Neuronal stem cell (in vitro differentiated cells): ENCODE results near the gene SSTR5.

ENCODE experiments used
- DNase-seq: peaks from one replicate; pipeline ENCODE4 v3.0.0-alpha.2; 2013; ENCODE audit warnings: low spot score
- H2AFZ ChIP-seq: one replicate; pipeline ENCODE4 v1.6.1; 2013; ENCODE audit warnings: mild to moderate bottlenecking, low read length, inconsistent platforms
- H2AK5ac ChIP-seq: 2 replicates; pipeline ENCODE4 v1.6.1; 2013; ENCODE audit warnings: low read depth, mild to moderate bottlenecking, inconsistent platforms, low read length, moderate library complexity, mixed read lengths
- H2BK120ac ChIP-seq: 2 replicates; pipeline ENCODE4 v1.6.1; 2013; ENCODE audit warnings: low read depth, mild to moderate bottlenecking, inconsistent platforms, low read length, moderate library complexity, mixed read lengths
- H2BK12ac ChIP-seq: one replicate; pipeline ENCODE4 v1.6.1; 2013; ENCODE audit warnings: low read length, inconsistent platforms
- H2BK15ac ChIP-seq: 2 replicates; pipeline ENCODE4 v1.6.1; 2013; ENCODE audit warnings: mild to moderate bottlenecking, low read length, inconsistent platforms, mixed read lengths
- H2BK5ac ChIP-seq: one replicate; pipeline ENCODE4 v1.6.1; 2013; ENCODE audit warnings: inconsistent platforms, mild to moderate bottlenecking, low read length, moderate library complexity
- H3K14ac ChIP-seq: one replicate; pipeline ENCODE4 v1.6.1; 2013; ENCODE audit warnings: low read length, inconsistent platforms
- H3K18ac ChIP-seq: 2 replicates; pipeline ENCODE4 v1.6.1; 2013; ENCODE audit warnings: low read length, inconsistent platforms
- H3K23ac ChIP-seq: 2 replicates; pipeline ENCODE4 v1.6.1; 2013; ENCODE audit warnings: low read depth, mild to moderate bottlenecking, mixed read lengths, low read length, inconsistent platforms; ENCODE audit not compliant: poor library complexity
- H3K27ac ChIP-seq: replicated peaks from 3 replicates; pipeline ENCODE4 v1.5.1; 2013; ENCODE audit warnings: low read length, inconsistent platforms
- H3K27me3 ChIP-seq, 3 experiments: 2 replicates each; pipeline ENCODE4 v1.6.1; 2013; ENCODE audit warnings: low read length in 3 of 3, mild to moderate bottlenecking in 2 of 3, inconsistent platforms in 1 of 3, low read depth in 1 of 3, mixed read lengths in 1 of 3, moderate library complexity in 1 of 3; ENCODE audit not compliant: control insufficient read depth in 3 of 3, insufficient read depth in 3 of 3
- H3K36me3 ChIP-seq, 2 donors: replicated peaks in 1 of 2; 2 replicates each; pipeline ENCODE4 v1.6.1; 2013; ENCODE audit warnings: low read length in 2 of 2; ENCODE audit not compliant: control insufficient read depth in 2 of 2, insufficient read depth in 2 of 2
- H3K4ac ChIP-seq: 2 replicates; pipeline ENCODE4 v1.6.1; 2013; ENCODE audit warnings: inconsistent platforms, mild to moderate bottlenecking, low read length, moderate library complexity
- H3K4me1 ChIP-seq, 2 donors: 1 replicate in 1 of 2; 2 replicates in 1 of 2; pipeline ENCODE4 v1.6.1; 2013; ENCODE audit warnings: low read length in 2 of 2, low read depth in 1 of 2; ENCODE audit not compliant: control insufficient read depth in 2 of 2, insufficient read depth in 1 of 2
- H3K4me2 ChIP-seq: one replicate; pipeline ENCODE4 v1.6.1; 2013; ENCODE audit warnings: mild to moderate bottlenecking, low read length, inconsistent platforms; ENCODE audit not compliant: insufficient read depth, poor library complexity, severe bottlenecking
- H3K4me3 ChIP-seq, 2 donors: 2 replicates each; pipeline ENCODE4 v1.5.1; 2013; ENCODE audit warnings: low read length in 2 of 2, mild to moderate bottlenecking in 2 of 2, inconsistent platforms in 1 of 2, moderate library complexity in 1 of 2
- H3K79me1 ChIP-seq: one replicate; pipeline ENCODE4 v1.6.1; 2013; ENCODE audit warnings: low read depth, mild to moderate bottlenecking, inconsistent platforms, low read length, moderate library complexity
- H3K9ac ChIP-seq: one replicate; pipeline ENCODE4 v1.6.1; 2013; ENCODE audit warnings: mild to moderate bottlenecking, low read depth, low read length, inconsistent platforms; ENCODE audit not compliant: poor library complexity
- H3K9me3 ChIP-seq, 2 donors: replicated peaks in 1 of 2; 2 replicates each; pipeline versions ENCODE3 to v1.6.1; 2013; ENCODE audit warnings: low read length in 2 of 2, mild to moderate bottlenecking in 2 of 2, inconsistent platforms in 1 of 2, low read depth in 1 of 2, mixed read lengths in 1 of 2, moderate library complexity in 1 of 2; ENCODE audit not compliant: control insufficient read depth in 2 of 2, insufficient read depth in 1 of 2
- H4K8ac ChIP-seq: one replicate; pipeline ENCODE4 v1.6.1; 2013; ENCODE audit warnings: low read depth, mild to moderate bottlenecking, inconsistent platforms, low read length, moderate library complexity
- H4K91ac ChIP-seq: one replicate; pipeline ENCODE4 v1.6.1; 2013; ENCODE audit warnings: low read length, low read depth, mild to moderate bottlenecking, inconsistent platforms; ENCODE audit not compliant: poor library complexity
- WGBS, 2 donors: extraction: QIAGEN DNeasy Blood & Tissue Kit; methylation state at CpG; one replicate each; pipeline ENCODE4 v1.1.7; 2013; ENCODE audit warnings: missing lambda C conversion rate in 2 of 2, mixed read lengths in 1 of 2; ENCODE audit not compliant: insufficient read length in 2 of 2, insufficient replicate concordance in 1 of 2; ENCODE audit errors: extremely low coverage in 2 of 2; 5-methylcytosine and 5-hydroxymethylcytosine counted together

The SSTR5 gene

GRCh38 chr16:1099189-1100083 is 26.9 kb downstream of the SSTR5 start:
- peak overlapping the region; percentile 12 for H3K9ac ChIP-seq
- no peak overlapping the region for H3K27ac ChIP-seq
- peak overlapping the region; percentile 94 for H3K14ac ChIP-seq
- peak overlapping the region; percentile 66 for H3K4ac ChIP-seq
- H2BK120ac ChIP-seq = peak overlapping the region; percentile 61
- H3K27me3 ChIP-seq = peaks cover 0 to 50% (median 0%) of the 10 kb centered on the region in 3 experiments
- H2BK15ac ChIP-seq = peak overlapping the region; percentile 94
- H4K8ac ChIP-seq = peak overlapping the region; percentile 48
- DNase-seq = no peak
- peak overlapping the region; percentile 94 for H2BK5ac ChIP-seq
- H3K4me1 ChIP-seq = peaks cover 17 to 28% of the 10 kb centered on the region in 2 donors
- peak overlapping the region; percentile 100 for H2AK5ac ChIP-seq
- H3K4me2 ChIP-seq = no peak overlapping the region
- H2AFZ ChIP-seq = peak overlapping the region; percentile 81
- no CpG with 5 or more reads among the region's 35 CpGs for WGBS, 2 donors
- H3K79me1 ChIP-seq = no peaks in the 10 kb centered on the region
- H3K9me3 ChIP-seq = no peaks in the 10 kb centered on the region
- peak overlapping the region; percentile 94 for H3K18ac ChIP-seq
- peak overlapping the region; percentile 94 for H2BK12ac ChIP-seq
- no peaks in the 10 kb centered on the region for H3K36me3 ChIP-seq
- H3K23ac ChIP-seq = peak overlapping the region; percentile 95
- peak overlapping the region; percentile 94 for H4K91ac ChIP-seq
- no peak overlapping the region for H3K4me3 ChIP-seq

- H4K91ac ChIP-seq = no peak overlapping the region
- peak overlapping the region; percentile 94 for H3K18ac ChIP-seq
- no peak overlapping the region for H3K9ac ChIP-seq
- peaks cover 0 to 58% (median 2%) of the 10 kb centered on the region in 3 experiments for H3K27me3 ChIP-seq
- H3K4me2 ChIP-seq = no peak overlapping the region
- no peak overlapping the region for H3K4me3 ChIP-seq
- no peak for DNase-seq
- no peak overlapping the region for H2AFZ ChIP-seq
- H3K14ac ChIP-seq = no peak overlapping the region
- peak overlapping the region; percentile 53 for H3K4ac ChIP-seq
- peak overlapping the region; percentile 95 for H3K23ac ChIP-seq
- WGBS, 2 donors = no CpG with 5 or more reads among the region's 21 CpGs
- H2BK15ac ChIP-seq = peak overlapping the region; percentile 94
- no peak overlapping the region for H3K27ac ChIP-seq
- no peak overlapping the region for H4K8ac ChIP-seq
- H3K79me1 ChIP-seq = no peaks in the 10 kb centered on the region
- peak overlapping the region; percentile 94 for H2BK5ac ChIP-seq
- H2AK5ac ChIP-seq = peak overlapping the region; percentile 100
- peaks cover 17 to 28% of the 10 kb centered on the region in 2 donors for H3K4me1 ChIP-seq
- H2BK120ac ChIP-seq = no peak overlapping the region
- peak overlapping the region; percentile 94 for H2BK12ac ChIP-seq
- H3K9me3 ChIP-seq = no peaks in the 10 kb centered on the region
- no peaks in the 10 kb centered on the region for H3K36me3 ChIP-seq
Observed at GRCh38 chr16:1100084-1100800, 27.7 kb downstream of the SSTR5 start.

GRCh38 chr16:1101133-1101532 is 28.6 kb downstream of the SSTR5 start:
- no peak overlapping the region for H2BK120ac ChIP-seq
- no peak overlapping the region for H2BK5ac ChIP-seq
- peak overlapping the region; percentile 92 for H3K18ac ChIP-seq
- no peaks in the 10 kb centered on the region for H3K79me1 ChIP-seq
- no CpG with 5 or more reads among the region's 25 CpGs for WGBS, 2 donors
- peaks cover 0 to 56% (median 2%) of the 10 kb centered on the region in 3 experiments for H3K27me3 ChIP-seq
- peak overlapping the region; percentile 96 for H2AK5ac ChIP-seq
- H3K4ac ChIP-seq = no peak overlapping the region
- peaks cover 17 to 28% of the 10 kb centered on the region in 2 donors for H3K4me1 ChIP-seq
- H2AFZ ChIP-seq = no peak overlapping the region
- peak overlapping the region; percentile 73 for H2BK12ac ChIP-seq
- H4K91ac ChIP-seq = no peak overlapping the region
- H3K9me3 ChIP-seq = no peaks in the 10 kb centered on the region
- DNase-seq = no peak
- no peaks in the 10 kb centered on the region for H3K36me3 ChIP-seq
- no peak overlapping the region for H3K4me3 ChIP-seq
- no peak overlapping the region for H3K27ac ChIP-seq
- no peak overlapping the region for H3K14ac ChIP-seq
- no peak overlapping the region for H3K4me2 ChIP-seq
- H2BK15ac ChIP-seq = peak overlapping the region; percentile 11
- H3K9ac ChIP-seq = no peak overlapping the region
- H3K23ac ChIP-seq = no peak overlapping the region
- H4K8ac ChIP-seq = no peak overlapping the region
